Spleen (tissue), 7 donors: ENCODE data around the gene PRKCE.

Experiments used
- CTCF ChIP-seq, 11 experiments: fragments of 200-600 bp in 7 of 11; fragments of 450-650 bp in 4 of 11; sonication (generic) in 4 of 11; IDR thresholded peaks in 8 of 11; conservative IDR thresholded peaks in 3 of 11; 1 replicate in 7 of 11; 2 replicates in 4 of 11; pipeline versions ENCODE4 v1.4.0 to v1.8.0; 2016 to 2021; ENCODE audit warnings: antibody characterized with exemption in 11 of 11, inconsistent platforms in 4 of 11, mild to moderate bottlenecking in 1 of 11
- POLR2A ChIP-seq, 3 donors: fragments of 450-650 bp; IDR thresholded peaks; one replicate each; pipeline ENCODE4 v1.5.1; 2017; ENCODE audit warnings: antibody characterized with exemption in 3 of 3, mild to moderate bottlenecking in 1 of 3
- donor health status: DM: no; HTN: no; CAD: no; lungs with moderate emphysema.
- donor health status: DM: no; HTN: no; CAD: no.
- donor health status: DM: no; HTN: no; CAD: no.

- TF ChIP-seq POLR2A (IDR thresholded peaks at IDR 0.05) (no peak), CTCF (IDR thresholded peaks at IDR 0.05 in 8 of 11, conservative IDR thresholded peaks at IDR 0.05 in 3 of 11) (no peak)
Observed at GRCh38 chr2:45905632-45905958, 254.1 kb downstream of the PRKCE start.
